ENCODE data around the gene MYO18B. TPM values are rescaled to one million over a fixed set of nuclear protein-coding genes. Genes with fewer than 3 reads are reported as not detected.

Gene MYO18B
- total and polyA plus RNA-seq, 2 donors from 2014 or later = 0.19 to 0.41 TPM

GRCh38 chr22:25942115-25942855 lies 200.3 kb downstream of the MYO18B start:
- Histone ChIP-seq H3K9ac (ENCODE audit: low read length in 3 of 3) (no peak overlapping the region), H3K9me3 (ENCODE audit: control insufficient read depth in 2 of 3, insufficient read depth in 1 of 3, low read length in 3 of 3) (no peaks in the 10 kb centered on the region), H3K36me3 (ENCODE audit: control insufficient read depth in 2 of 3, insufficient read depth in 3 of 3, low read length in 3 of 3) (no peaks in the 10 kb centered on the region), H3K27ac (ENCODE audit: low read depth in 2 of 2, low read length in 2 of 2) (no peak overlapping the region), H3K4me3 (ENCODE audit: low read length in 3 of 3) (no peak overlapping the region), H3K4me1 (ENCODE audit: control insufficient read depth in 2 of 3, insufficient read depth in 2 of 3, low read depth in 1 of 3, low read length in 3 of 3) (no peaks in the 10 kb centered on the region), H3K27me3 (ENCODE audit: control insufficient read depth, insufficient read depth, low read length) (no peaks in the 10 kb centered on the region)
- intact Hi-C loops (cut with DNase I) = no loop called here
- TF ChIP-seq, protein P1, sequence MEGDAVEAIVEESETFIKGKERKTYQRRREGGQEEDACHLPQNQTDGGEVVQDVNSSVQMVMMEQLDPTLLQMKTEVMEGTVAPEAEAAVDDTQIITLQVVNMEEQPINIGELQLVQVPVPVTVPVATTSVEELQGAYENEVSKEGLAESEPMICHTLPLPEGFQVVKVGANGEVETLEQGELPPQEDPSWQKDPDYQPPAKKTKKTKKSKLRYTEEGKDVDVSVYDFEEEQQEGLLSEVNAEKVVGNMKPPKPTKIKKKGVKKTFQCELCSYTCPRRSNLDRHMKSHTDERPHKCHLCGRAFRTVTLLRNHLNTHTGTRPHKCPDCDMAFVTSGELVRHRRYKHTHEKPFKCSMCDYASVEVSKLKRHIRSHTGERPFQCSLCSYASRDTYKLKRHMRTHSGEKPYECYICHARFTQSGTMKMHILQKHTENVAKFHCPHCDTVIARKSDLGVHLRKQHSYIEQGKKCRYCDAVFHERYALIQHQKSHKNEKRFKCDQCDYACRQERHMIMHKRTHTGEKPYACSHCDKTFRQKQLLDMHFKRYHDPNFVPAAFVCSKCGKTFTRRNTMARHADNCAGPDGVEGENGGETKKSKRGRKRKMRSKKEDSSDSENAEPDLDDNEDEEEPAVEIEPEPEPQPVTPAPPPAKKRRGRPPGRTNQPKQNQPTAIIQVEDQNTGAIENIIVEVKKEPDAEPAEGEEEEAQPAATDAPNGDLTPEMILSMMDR (IDR thresholded peaks at IDR 0.05; ENCODE audit: borderline replicate concordance, extremely low read depth, insufficient read depth) = no peak
- no peak for FAIRE-seq
- peak in 1 of 5 donors; percentile 19 for DNase-seq

- DNase-seq (no peak), FAIRE-seq (no peak)
- Histone ChIP-seq H3K9ac (ENCODE audit: low read length in 3 of 3) (no peak overlapping the region), H3K27ac (ENCODE audit: low read depth in 2 of 2, low read length in 2 of 2) (no peak overlapping the region), H3K36me3 (ENCODE audit: control insufficient read depth in 2 of 3, insufficient read depth in 3 of 3, low read length in 3 of 3) (no peaks in the 10 kb centered on the region), H3K27me3 (ENCODE audit: control insufficient read depth, insufficient read depth, low read length) (no peaks in the 10 kb centered on the region), H3K9me3 (ENCODE audit: control insufficient read depth in 2 of 3, insufficient read depth in 1 of 3, low read length in 3 of 3) (no peaks in the 10 kb centered on the region), H3K4me3 (ENCODE audit: low read length in 3 of 3) (no peak overlapping the region), H3K4me1 (ENCODE audit: control insufficient read depth in 2 of 3, insufficient read depth in 2 of 3, low read depth in 1 of 3, low read length in 3 of 3) (no peaks in the 10 kb centered on the region)
- intact Hi-C loops (cut with DNase I) = no loop called here
- TF ChIP-seq, protein P1 (IDR thresholded peaks at IDR 0.05; ENCODE audit: borderline replicate concordance, extremely low read depth, insufficient read depth) = no peak
These were observed 200.9 kb downstream of the MYO18B start for GRCh38 chr22:25942856-25943411.

GRCh38 chr22:25950111-25950510 lies 208.1 kb downstream of the MYO18B start:
- DNase-seq (no peak), FAIRE-seq (no peak)
- no peaks in the 10 kb centered on the region for H3K36me3 ChIP-seq (ENCODE audit: control insufficient read depth in 2 of 3, insufficient read depth in 3 of 3, low read length in 3 of 3)
- TF ChIP-seq, protein P1 (IDR thresholded peaks at IDR 0.05; ENCODE audit: borderline replicate concordance, extremely low read depth, insufficient read depth) = no peak
- H3K4me1 ChIP-seq (ENCODE audit: control insufficient read depth in 2 of 3, insufficient read depth in 2 of 3, low read depth in 1 of 3, low read length in 3 of 3) = no peaks in the 10 kb centered on the region
- intact Hi-C loops (cut with DNase I) = no loop called here
- H3K9me3 ChIP-seq (ENCODE audit: control insufficient read depth in 2 of 3, insufficient read depth in 1 of 3, low read length in 3 of 3) = no peaks in the 10 kb centered on the region
- H3K9ac ChIP-seq (ENCODE audit: low read length in 3 of 3) = no peak overlapping the region
- H3K27me3 ChIP-seq (ENCODE audit: control insufficient read depth, insufficient read depth, low read length) = no peaks in the 10 kb centered on the region
- H3K27ac ChIP-seq (ENCODE audit: low read depth in 2 of 2, low read length in 2 of 2) = no peak overlapping the region
- H3K4me3 ChIP-seq (ENCODE audit: low read length in 3 of 3) = no peak overlapping the region
